Tongue (tissue), 2 donors: Measurements from ENCODE around the gene NEUROG3. TPM values are rescaled to one million over a fixed set of nuclear protein-coding genes. Genes with fewer than 3 reads are reported as not detected.

ENCODE experiments used
- DNase-seq: peaks from one replicate; pipeline ENCODE4 v3.0.0-alpha.2; 2015
- total RNA-seq: library from RNA; depleted of rRNA; stranded (reverse); fragments of >200 nt; gene quantifications from one replicate; pipeline ENCODE4 v1.2.3, GENCODE V29; 2014

NEUROG3 gene
- not detected for total RNA-seq

DNA sequence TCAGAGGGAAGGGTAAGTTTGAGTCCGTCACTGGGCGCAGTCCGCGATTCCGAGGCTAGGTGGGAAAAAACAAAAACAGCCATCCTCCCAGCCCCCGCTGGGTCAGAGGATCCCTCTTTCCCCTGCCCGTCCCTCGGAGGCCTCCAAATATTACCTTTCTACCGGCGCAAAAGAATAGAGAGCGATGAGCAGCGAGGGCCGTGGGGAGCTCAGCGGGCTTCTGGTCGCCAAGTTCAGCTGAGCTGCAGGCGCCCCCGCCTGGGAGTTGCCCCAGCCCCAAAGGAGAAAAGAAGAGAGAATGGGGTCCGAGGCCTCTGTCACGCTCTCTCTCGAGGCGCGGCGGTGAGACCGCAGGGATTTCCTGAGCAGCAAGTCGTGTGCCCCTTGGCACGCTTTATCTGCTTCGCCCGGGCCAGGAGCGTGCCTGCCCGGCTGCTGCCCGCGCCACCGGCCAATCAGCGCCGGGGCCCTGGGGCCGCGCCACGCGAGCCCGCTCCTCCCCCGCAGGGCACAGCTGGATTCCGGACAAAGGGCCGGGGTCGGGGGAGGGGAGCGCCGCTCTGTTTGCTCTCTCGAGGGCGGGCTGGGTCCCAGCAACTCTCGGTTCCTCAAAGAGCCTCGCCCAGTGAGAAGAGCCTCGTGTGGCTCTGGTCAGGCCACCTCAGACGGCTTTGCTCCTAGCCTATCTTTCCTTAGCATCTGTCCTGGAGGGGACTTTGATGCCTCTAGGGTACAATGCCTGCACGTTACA, at the start of gene NEUROG3:
Gene NEUROG3 (minus strand): TSS at position 367 of the 751 bp plus-strand sequence. CDS start 379 bp downstream, outside the sequence.
- no peak for DNase-seq

DNA sequence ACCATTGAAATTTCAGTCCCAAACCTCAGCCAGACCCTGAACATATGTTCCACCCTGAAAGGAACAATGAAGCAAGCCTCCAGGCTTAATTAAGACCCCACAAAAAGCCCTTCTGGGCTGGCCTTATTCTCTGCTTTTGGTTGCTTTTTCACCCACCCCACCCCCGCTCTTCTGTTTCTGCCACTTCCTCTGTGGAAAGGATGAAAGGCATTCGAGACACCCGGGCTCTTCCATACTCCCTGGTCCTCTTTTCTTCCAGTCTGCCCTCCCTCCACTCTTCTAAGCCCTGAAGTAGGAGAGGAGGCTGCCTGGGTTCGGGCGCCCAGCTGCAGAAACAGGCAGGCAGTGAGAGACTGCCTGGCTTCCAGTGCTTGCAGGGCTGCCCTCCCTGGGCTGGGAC, 47.4 kb upstream of the NEUROG3 start:
- no peak for DNase-seq

GRCh38 chr10:69619626-69620025, 46.4 kb upstream of the NEUROG3 start:
- DNase-seq = no peak

DNA sequence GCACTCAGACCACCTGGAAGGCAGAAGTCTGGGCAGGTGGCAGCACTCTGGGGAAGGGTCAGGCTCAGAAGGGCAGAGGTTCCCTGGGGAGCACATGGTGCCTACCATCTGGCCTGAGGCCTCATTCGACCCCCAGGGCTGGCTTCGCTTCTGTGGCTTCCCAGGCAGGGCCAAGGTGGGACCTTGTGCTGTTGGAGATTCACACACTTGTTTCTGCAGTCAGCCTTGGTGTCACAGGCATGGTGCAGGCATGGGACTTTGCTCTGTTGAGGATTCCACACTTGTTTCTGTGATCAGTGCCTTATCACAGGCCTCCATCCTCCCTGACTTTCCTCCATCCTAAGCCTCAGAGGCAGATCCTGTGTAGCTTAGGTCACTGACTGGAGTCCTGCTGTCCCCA, 45.5 kb upstream of the NEUROG3 start:
- DNase-seq = no peak

DNA sequence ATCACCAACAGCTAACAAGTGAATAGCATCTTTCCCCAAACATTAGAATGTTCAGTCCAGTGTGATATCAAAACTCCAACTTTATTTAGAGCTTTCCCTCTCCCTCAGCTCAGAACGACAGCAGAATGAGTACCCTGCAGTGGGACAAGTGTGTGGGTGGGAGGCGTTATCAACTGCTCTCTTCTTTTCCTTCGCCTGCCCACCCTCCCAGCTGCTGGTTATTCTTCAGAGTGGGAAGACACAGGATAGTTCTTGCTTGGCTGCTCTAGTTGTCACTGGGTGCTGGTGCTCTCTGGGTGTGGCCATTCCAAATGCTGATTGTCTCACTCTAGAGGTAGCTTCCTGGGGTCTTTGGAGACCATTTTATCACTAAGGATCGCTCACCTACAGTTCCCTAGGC, 43.1 kb upstream of the NEUROG3 start:
- no peak for DNase-seq

GRCh38 chr10:69614130-69614529, 40.9 kb upstream of the NEUROG3 start:
- DNase-seq = no peak

GRCh38 chr10:69612760-69613159, 39.5 kb upstream of the NEUROG3 start:
- DNase-seq = no peak

DNA sequence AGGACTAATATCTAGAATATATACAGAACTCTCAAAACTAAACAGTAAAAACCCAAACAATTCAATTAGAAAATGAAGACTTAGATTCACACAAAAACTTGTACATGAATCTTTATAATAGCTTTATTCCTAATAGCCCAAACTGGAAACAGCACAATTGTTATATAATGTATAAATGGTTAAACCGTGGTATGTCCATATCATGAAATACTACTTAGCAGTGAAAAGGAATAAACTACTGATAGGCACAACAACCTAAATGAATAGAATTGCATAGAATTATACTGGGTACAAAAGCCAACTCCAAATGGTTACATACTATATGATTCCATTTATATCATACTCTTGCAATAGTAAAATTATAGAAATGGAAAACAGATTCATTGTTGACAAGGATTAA, 35.9 kb upstream of the NEUROG3 start:
- no peak for DNase-seq

DNA sequence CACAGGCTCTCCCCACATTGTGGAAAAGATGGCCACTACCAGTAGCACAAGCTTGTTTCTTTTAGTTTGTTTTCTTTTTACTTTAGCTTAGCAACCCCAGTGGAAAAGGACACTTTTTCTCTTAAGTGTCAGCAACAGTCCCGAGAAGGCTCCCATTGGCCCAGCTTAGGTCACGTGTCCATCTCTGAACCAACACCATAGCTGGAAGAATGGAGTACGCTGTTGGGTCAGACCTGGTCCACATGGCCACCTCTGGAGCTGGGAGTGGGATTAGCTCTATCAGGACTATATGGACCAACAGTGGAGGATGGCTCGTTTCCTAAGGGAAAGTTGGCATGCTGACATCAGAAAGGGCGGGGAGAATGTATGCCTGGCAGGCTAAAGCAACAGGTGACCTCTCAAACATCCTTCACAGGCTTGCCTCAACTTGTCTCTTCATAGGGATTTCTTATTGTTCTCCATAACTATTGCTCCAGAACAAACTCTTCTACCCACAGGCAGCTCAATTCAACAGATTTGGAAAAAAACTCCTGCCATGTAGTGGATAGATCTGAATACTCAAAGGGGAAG, 27.6 kb upstream of the NEUROG3 start:
- DNase-seq = no peak

- DNase-seq = no peak
Measured at GRCh38 chr10:69588358-69588757, 15.1 kb upstream of the NEUROG3 start.

DNA sequence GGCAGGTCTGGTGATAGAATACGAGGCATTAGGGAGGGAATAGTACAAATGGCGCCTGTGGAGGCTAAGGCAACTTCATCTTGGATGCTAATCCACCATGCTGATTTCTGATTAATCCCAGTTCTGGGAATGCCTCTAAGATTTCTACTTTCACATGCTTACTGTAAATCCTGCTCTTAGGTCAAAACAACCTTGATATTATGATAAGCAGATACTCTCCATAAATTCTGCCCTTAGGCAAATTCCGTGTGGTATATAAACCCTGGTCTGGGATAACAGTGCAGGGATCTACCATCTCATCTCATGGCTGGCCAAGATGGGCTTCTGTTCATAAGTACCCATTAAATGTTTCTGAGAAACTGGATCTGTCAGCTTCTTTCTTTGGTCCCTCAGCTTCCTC, 11.4 kb upstream of the NEUROG3 start:
- no peak for DNase-seq

DNA sequence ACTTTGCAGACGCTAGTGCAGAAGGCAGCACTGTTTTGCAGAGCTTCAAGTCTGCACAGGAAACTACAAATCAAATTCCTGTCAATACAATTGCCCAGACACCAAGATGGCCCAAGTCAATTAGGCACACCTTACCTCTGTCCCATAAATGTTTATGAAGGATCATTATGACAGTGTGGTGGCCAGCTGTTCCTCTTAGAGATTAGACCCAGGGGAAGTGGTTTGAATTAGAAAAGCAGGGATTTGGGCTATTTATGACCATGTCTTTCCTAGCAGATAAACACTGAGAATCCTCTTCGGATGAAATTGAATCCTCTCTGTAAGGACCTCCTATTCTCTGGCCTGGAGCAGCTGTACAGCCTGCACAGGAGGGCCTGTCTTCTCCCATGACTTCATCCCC, 9.9 kb upstream of the NEUROG3 start:
- DNase-seq = peak; percentile 2

- DNase-seq = no peak
Measured at GRCh38 chr10:69580435-69580834, 7.2 kb upstream of the NEUROG3 start.

GRCh38 chr10:69579464-69580060, 6.3 kb upstream of the NEUROG3 start:
- DNase-seq = no peak

DNA sequence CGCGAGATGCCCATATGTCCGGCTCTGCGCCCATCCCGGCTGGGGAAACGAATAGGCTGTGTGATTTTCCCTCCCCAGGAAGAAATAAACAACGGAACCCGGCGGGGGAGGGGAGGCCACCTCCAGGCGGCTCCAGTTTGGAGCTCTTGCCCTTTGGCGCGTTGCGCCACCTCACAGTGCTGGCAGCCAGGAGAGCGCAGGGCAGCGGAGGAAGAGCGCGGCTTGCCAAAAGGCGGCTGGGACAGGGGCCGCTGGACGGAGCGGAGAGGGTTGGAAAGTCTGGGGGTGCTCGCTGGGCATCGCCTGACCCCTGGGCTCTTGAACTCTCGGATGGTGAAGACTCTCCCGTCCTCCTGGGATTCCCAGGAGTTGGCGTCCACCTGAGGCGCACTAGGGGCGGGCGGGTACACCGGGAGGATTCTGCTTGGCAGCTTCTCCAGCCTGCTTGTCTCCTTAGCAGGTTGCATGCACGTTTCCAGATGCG, 5.3 kb upstream of the NEUROG3 start:
- no peak for DNase-seq

DNA sequence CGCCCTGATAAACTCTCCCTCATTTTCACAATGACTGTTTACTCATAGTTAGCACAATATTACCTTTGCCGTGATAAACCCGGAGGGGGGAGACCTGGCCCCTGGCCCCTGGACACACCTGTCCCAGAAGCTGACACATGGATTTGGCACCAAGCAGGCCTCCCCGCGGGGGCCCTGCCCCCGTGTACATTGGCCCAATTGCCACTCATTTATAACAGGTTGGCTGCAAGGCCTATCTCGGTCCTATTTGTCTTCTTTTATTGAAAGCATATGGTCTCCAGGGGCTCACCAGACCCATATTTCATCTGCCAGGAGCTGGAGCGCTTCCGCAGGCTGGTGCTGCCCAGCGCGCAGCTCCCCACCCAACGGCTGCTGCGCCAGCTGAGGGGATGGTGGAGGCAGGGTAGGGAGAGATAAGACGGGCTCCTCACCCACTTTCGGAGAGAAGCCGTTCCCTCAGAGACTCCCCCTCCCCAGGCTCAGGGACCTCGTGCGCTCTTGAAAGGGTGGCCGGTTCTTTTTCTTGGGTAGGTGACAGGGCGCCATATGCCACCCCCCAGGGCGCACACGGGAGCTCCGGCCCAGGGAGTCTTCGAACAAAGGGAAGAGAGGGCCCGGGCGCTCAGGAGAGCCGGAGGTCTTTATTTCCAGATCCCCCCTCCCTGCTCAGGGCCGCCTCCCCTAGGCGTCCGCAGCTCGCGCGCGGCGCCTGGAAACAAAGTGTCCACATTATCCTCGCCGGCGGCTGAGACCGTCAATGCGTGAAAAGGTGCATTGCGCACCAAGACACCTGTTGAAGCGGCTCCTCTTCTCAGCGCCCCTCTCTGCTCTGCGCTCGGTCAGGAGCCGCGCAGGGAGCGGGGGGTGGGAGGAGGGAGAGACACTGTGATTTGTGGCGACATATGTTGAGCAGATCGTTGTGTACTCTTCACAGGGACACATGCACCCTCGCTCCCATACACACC, 4.3 kb upstream of the NEUROG3 start:
- DNase-seq = no peak

DNA sequence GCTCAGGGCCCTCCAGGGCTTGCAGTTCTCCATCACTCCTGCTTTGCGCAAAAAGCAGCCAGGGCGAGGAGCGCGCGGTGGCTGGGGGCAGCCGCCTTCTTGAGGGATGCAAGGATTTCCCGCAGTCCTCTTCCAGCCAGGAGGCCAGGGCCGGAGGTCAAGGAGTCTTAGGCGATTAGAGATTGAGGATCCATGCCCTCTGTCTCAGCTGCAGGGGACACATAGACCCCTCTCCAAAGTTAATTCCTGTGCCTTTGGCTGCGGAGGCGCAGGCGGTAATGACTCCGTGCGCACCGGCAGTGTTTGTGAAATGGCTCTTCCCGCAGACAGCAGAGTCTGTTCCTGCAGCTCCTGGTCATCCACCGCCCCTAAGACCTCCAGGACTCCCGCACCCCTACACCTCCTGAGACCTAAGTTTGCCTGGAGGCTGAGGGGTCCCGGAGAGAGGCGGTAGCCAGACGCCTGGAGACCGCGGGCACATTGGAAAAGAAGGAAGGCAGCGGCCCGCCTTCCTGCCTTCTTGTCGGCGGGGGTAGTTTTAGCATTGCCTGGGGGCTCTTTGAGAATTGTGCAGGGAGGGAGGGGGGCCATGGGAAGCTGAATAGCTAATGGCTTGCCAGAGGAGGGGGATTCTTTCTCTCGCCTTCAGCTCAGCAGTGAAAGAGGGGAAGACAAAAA, 3.3 kb upstream of the NEUROG3 start:
- no peak for DNase-seq

GRCh38 chr10:69575164-69575722, 2.0 kb upstream of the NEUROG3 start:
- no peak for DNase-seq

DNA sequence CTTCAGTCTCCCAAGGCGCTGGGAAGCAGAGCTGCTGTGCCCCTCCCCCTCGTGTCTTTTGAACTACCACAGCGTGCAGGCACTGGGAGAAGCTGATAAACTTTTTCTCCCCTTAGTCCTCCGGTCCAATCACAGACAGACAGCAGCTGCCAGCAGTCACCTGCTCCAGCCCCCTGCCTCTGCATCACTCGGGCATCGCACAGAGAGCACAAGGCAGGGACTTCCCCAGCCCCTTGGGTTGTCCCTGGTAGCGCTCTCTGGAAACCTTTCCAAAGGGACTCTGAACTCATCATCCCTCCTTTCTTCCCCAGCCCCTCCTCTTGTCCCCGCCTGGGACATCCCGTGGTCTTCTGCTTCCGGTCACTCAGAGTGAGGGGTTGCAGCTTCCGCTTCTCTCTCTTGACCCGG, 1.4 kb upstream of the NEUROG3 start:
- no peak for DNase-seq

- no peak for DNase-seq
Measured at GRCh38 chr10:69572159-69573055, 815 bp downstream of the NEUROG3 start.
